ENCODE data around the gene PPARG. TPM values are rescaled to one million over a fixed set of nuclear protein-coding genes. Genes with fewer than 3 reads are reported as not detected.
A peak's percentile ranks its signal among the peaks of the same experiment; 100 is the strongest.

The PPARG gene
- total RNA-seq, 1 donor from 2014 or later: 23.6 TPM

- ATAC-seq (ENCODE audit: poor library complexity) (no peak), DNase-seq (no peak)
- intact Hi-C loops (cut with DNase I): no loop called here
Observed at GRCh38 chr3:12301513-12301912, 12.6 kb downstream of the PPARG start.

GRCh38 chr3:12302564-12302963, 13.7 kb downstream of the PPARG start:
- no peak for ATAC-seq (ENCODE audit: poor library complexity)
- DNase-seq: no peak
- intact Hi-C loops (cut with DNase I): no loop called here

- ATAC-seq (ENCODE audit: poor library complexity): no peak
- intact Hi-C loops (cut with DNase I): no loop called here
- DNase-seq: no peak
Observed at GRCh38 chr3:12303534-12303933, 14.7 kb downstream of the PPARG start.

GRCh38 chr3:12303993-12304392, 15.1 kb downstream of the PPARG start:
- intact Hi-C loops (cut with DNase I): no loop called here
- ATAC-seq (ENCODE audit: poor library complexity) (no peak), DNase-seq (no peak)

- no peak for DNase-seq
- ATAC-seq (ENCODE audit: poor library complexity): no peak
- intact Hi-C loops (cut with DNase I): no loop called here
Observed at GRCh38 chr3:12307136-12307535, 18.3 kb downstream of the PPARG start.

- no peak for DNase-seq
- no peak for ATAC-seq (ENCODE audit: poor library complexity)
- intact Hi-C loops (cut with DNase I): no loop called here
Observed at GRCh38 chr3:12308517-12308916, 19.6 kb downstream of the PPARG start.

GRCh38 chr3:12309716-12310115, 20.8 kb downstream of the PPARG start:
- intact Hi-C loops (cut with DNase I): no loop called here
- DNase-seq (no peak), ATAC-seq (ENCODE audit: poor library complexity) (no peak)

GRCh38 chr3:12312010-12312409, 23.1 kb downstream of the PPARG start:
- ATAC-seq (ENCODE audit: poor library complexity): no peak
- DNase-seq: no peak
- intact Hi-C loops (cut with DNase I): no loop called here

- DNase-seq (no peak), ATAC-seq (ENCODE audit: poor library complexity) (no peak)
- intact Hi-C loops (cut with DNase I): no loop called here
Observed at GRCh38 chr3:12313519-12313918, 24.6 kb downstream of the PPARG start.

GRCh38 chr3:12316253-12316652, 27.4 kb downstream of the PPARG start:
- ATAC-seq (ENCODE audit: poor library complexity): no peak
- no peak for DNase-seq
- intact Hi-C loops (cut with DNase I): no loop called here

GRCh38 chr3:12316729-12317351, 28.0 kb downstream of the PPARG start:
- intact Hi-C loops (cut with DNase I): no loop called here
- ATAC-seq (ENCODE audit: poor library complexity) (no peak), DNase-seq (no peak)

GRCh38 chr3:12317914-12318313, 29.0 kb downstream of the PPARG start:
- ATAC-seq (ENCODE audit: poor library complexity): peak; percentile 85
- intact Hi-C loops (cut with DNase I): no loop called here
- no peak for DNase-seq

- no peak for DNase-seq
- ATAC-seq (ENCODE audit: poor library complexity): peak; percentile 70
- intact Hi-C loops (cut with DNase I): no loop called here
Observed at GRCh38 chr3:12318758-12319621, 30.1 kb downstream of the PPARG start.

GRCh38 chr3:12321015-12321414, 32.1 kb downstream of the PPARG start:
- intact Hi-C loops (cut with DNase I): no loop called here
- DNase-seq (no peak), ATAC-seq (ENCODE audit: poor library complexity) (no peak)

- intact Hi-C loops (cut with DNase I): no loop called here
- ATAC-seq (ENCODE audit: poor library complexity): no peak
Observed at GRCh38 chr3:12323237-12323636, 34.4 kb downstream of the PPARG start.

GRCh38 chr3:12325586-12326515, 37.0 kb downstream of the PPARG start:
- DNase-seq (no peak), ATAC-seq (ENCODE audit: poor library complexity) (no peak)
- intact Hi-C loops (cut with DNase I): no loop called here

More at GRCh38 chr3:12323237-12323636, 34.4 kb downstream of the PPARG start:
- no peak for DNase-seq

- no peak for DNase-seq
- no peak for ATAC-seq (ENCODE audit: poor library complexity)
- intact Hi-C loops (cut with DNase I): no loop called here
Observed at GRCh38 chr3:12327021-12327420, 38.2 kb downstream of the PPARG start.

GRCh38 chr3:12328132-12328836, 39.4 kb downstream of the PPARG start:
- DNase-seq (no peak), ATAC-seq (ENCODE audit: poor library complexity) (no peak)
- intact Hi-C loops (cut with DNase I): no loop called here
